Hematopoietic multipotent progenitor cell treated with erythropoietin and hydrocortisone succinate and interleukin-3 and kit ligand, for 4 days (in vitro differentiated cells): ENCODE data around the gene OPCML.

Experiments used
- DNase-seq: peaks from one replicate; pipeline ENCODE4 v3.0.0-alpha.2; 2015

The OPCML gene

GRCh38 chr11:133064152-133064877, 468.0 kb downstream of the OPCML start:
- peak; percentile 67 for DNase-seq

- DNase-seq, result no peak
These were observed 473.8 kb downstream of the OPCML start for GRCh38 chr11:133058501-133058900.

- DNase-seq, result no peak
These were observed 479.1 kb downstream of the OPCML start for GRCh38 chr11:133053124-133053776.

DNA sequence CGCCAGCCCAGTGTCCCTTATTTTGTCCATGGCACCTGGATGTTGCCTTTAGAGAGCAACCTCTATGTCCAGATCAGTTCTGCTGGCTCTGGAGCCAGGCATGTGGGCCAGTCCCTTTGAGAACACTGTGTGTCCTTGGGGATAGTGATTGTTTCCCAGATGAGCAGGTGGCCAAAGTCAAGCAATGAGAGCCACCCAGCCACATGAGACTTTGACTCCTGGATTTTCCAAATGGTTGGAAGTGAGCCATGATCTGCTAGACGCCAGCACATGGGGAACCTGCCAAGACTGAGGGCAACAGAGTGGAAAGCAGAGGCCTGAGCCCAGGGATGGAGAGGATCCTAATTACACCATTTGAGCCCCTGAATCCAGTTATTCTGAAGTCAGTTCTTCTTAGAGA, 479.8 kb downstream of the OPCML start:
- DNase-seq, result no peak

- no peak for DNase-seq
These were observed 482.9 kb downstream of the OPCML start for GRCh38 chr11:133049244-133050019.

DNA sequence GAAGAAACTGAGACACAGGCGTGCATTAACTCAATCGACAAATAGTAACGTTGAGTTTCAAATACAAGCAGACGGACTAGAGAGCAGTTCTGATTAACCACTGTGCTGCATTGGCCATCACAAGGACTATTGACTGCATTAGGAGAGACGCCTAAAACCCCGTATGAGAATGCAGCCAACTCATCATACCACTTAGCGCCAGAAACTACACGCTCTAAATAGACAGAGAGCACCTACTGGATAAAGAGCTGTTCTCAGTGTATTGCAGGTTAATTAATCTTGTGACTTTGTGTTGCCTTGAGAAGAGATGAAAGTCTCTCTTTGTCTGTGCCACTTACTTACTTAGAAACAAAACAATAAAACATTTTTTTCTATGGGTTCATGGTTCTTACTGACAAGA, 484.0 kb downstream of the OPCML start:
- DNase-seq, result no peak

GRCh38 chr11:133047771-133048115, 484.6 kb downstream of the OPCML start:
- DNase-seq, result no peak

GRCh38 chr11:133047036-133047770, 485.1 kb downstream of the OPCML start:
- DNase-seq, result no peak

- no peak for DNase-seq
These were observed 486.0 kb downstream of the OPCML start for GRCh38 chr11:133046252-133046651.

GRCh38 chr11:133041928-133042882, 490.1 kb downstream of the OPCML start:
- no peak for DNase-seq

GRCh38 chr11:133041181-133041580, 491.1 kb downstream of the OPCML start:
- DNase-seq, result no peak

GRCh38 chr11:133040289-133040900, 491.9 kb downstream of the OPCML start:
- DNase-seq, result no peak

DNA sequence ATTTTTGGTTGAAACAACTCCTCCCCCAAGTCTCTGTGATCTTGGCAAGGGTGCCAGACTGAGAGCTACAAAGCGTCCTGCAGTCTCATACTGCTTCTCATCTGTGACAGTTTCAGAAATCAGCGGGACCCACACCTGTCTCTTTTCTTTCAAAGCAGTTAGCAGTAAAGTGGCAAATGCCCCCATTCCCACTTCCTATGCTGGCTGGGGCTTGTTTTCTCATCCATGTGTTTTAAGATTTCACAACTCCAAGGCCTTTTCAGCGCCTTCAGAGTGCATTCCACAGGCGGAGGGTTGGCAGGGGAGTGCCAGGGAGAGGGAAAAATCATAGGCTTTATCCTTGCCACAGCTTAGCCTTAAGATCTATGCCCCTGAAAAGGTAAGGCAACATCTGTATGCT, 493.5 kb downstream of the OPCML start:
- DNase-seq, result no peak

DNA sequence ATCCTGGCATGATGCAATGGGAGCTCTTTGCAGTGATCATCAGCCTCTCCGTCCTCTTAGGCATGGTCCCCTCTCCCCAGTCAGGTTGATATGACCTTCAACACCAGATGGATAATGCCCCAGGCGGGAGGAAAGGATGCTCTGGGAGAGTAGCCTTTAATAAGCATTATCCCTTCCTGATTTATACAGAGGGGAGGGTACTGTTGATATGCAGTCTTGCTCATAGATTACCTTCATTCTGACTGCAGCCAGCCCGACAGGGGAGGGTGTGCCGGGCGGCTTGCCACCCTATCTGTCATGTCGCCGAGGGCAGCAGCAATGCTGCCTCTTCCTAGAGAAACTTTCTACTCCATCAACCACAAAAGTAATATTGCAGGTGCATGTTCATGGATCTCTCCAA, 497.4 kb downstream of the OPCML start:
- no peak for DNase-seq

- no peak for DNase-seq
These were observed 503.2 kb downstream of the OPCML start for GRCh38 chr11:133029107-133029506.

DNA sequence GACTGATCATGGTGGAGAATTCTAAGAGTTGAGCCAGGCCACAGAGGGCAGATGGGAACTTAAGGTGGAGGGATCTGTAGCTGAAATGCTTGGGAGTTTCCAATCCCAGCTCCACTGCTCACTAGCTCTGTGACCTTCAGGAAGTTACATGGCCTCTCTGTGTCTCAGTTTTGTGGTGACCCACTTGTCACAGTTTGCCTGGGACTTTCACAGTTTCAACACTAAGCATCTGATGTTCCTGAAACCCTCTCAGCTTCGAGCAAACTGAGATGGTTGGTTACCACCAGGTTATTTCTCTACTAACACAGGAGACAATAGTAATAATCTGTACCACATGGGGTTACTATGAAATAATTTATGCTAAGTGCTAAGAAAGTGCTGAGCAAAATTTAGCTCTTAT, 505.3 kb downstream of the OPCML start:
- no peak for DNase-seq

DNA sequence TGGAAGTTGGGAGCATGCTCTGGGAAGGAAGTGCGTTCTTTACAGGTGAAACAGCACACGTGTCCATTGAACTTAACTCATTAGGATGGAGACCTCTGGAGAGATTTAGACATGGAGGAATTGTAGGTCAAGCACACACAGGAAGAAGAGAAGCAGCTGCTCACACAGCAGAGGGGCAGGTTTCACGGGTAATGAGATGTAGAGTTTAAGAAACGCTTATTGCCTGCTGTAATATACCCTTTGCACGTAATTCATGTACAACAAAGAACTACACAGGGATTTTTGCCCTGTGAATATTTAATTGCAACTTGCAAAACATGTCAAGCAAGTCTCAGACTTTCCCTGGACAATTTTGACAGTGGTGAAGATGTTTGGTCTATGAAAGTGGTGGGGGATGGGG, 508.0 kb downstream of the OPCML start:
- no peak for DNase-seq

DNA sequence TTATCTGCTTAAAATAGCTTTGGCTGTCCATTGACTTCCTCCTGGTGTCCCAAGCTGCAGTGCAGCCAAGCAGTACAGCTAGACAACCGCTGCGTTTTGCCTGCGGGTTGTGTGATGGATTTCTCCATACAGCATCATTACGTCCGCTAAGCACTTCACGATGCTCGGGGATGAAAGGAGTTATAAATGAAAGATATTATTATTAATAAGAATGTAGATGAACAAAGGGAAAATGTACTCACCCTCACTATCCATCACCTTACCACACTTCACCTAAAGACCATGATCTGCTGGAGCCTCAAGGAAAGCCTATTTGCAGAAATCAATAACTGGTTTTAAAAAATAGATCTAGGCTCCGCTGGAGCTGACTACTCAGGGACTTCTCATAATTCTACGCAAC, 509.1 kb downstream of the OPCML start:
- DNase-seq, result no peak

DNA sequence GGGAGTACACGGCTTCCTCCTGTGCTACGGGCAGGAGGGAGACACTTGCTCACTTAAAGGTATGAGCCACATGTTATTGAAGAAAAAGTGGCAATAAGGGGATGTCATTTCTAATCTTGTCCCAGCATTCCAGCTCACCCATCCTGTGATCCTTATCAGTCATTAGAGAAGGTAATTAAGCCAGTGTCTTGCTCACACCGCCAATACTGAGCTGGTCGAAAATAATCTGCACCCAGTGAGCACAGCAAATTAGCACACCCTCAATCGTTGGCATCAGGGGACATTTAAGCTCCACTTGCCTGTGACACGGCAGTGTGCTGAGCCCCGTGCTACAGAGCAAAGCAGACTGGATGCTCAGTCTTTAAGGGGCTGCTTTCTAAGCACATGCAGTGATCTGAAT, 510.7 kb downstream of the OPCML start:
- DNase-seq, result no peak

DNA sequence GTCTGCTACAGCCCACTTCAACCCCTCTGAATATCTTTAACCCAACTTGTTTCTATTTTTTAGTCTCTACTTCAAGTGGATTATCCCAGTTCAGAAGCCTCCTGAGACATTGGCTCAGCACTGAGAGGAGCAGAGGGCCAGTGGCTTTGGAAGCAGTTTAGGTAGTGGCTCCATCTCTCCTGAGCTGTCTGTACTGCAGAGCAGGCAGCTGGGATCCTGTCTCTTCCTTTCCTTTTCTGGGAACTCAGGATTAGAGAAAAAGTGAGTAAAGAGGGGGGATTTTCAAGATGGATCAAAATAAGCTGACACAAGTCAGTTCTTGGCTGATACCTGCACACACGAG, 512.0 kb downstream of the OPCML start:
- no peak for DNase-seq

- DNase-seq, result no peak
These were observed 512.5 kb downstream of the OPCML start for GRCh38 chr11:133019545-133020371.
